K562 (cell line): Measurements from ENCODE around the gene PPP1R14B.

ENCODE experiments used
- BDP1 ChIP-seq: IDR thresholded peaks from 3 replicates; pipeline ENCODE4 v1.6.1; 2011; ENCODE audit not compliant: insufficient read length, insufficient read depth
- CEBPB ChIP-seq: fragments of 450-650 bp; IDR thresholded peaks from 2 replicates; pipeline ENCODE4 v1.6.1; 2016; ENCODE audit warnings: missing genetic modification characterization, missing compliant biosample characterization
- EZH2 ChIP-seq: IDR thresholded peaks from 2 replicates; pipeline ENCODE4 v1.6.1; 2012; ENCODE audit warnings: low read depth, mild to moderate bottlenecking, inconsistent platforms, low read length, borderline replicate concordance
- GTF2E2 ChIP-seq: fragments of 200-800 bp; sonication (Bioruptor generic); IDR thresholded peaks from 2 replicates; pipeline ENCODE4 v1.6.1; 2016; ENCODE audit warnings: missing genetic modification characterization, missing compliant biosample characterization
- MCM7 ChIP-seq, 2 experiments: fragments of 450-650 bp; IDR thresholded peaks; 2 replicates each; pipeline ENCODE4 v1.6.1; 2016 to 2018
- MTA1 ChIP-seq: fragments of 450-650 bp; IDR thresholded peaks from 2 replicates; pipeline ENCODE4 v1.6.1; 2017; ENCODE audit warnings: borderline replicate concordance
- MYC ChIP-seq, 2 experiments: fragments of 250-450 bp in 1 of 2; sonication (Bioruptor Pico) in 1 of 2; IDR thresholded peaks; 2 replicates each; pipeline versions ENCODE4 v1.5.1 to v1.6.1; 2012 to 2021; ENCODE audit warnings: low read depth in 2 of 2, borderline replicate concordance in 1 of 2, improper control_type of control experiment in 1 of 2, low read length in 1 of 2, mild to moderate bottlenecking in 1 of 2, moderate library complexity in 1 of 2
- NR4A1 ChIP-seq, 2 experiments: fragments of 250-450 bp in 1 of 2; fragments of 450-650 bp in 1 of 2; sonication (Bioruptor Pico) in 1 of 2; IDR thresholded peaks; 2 replicates each; pipeline versions ENCODE4 v1.4.0 to v1.6.1; 2016 to 2020; ENCODE audit warnings: mild to moderate bottlenecking in 2 of 2, missing compliant biosample characterization in 1 of 2, missing genetic modification characterization in 1 of 2, moderate library complexity in 1 of 2
- POLR2AphosphoS5 ChIP-seq: IDR thresholded peaks from 2 replicates; pipeline ENCODE4 v1.6.1; 2011; ENCODE audit warnings: mild to moderate bottlenecking, low read depth, low read length, moderate library complexity; ENCODE audit not compliant: control insufficient read depth, insufficient read depth
- ZC3H4 ChIP-seq: sonication (generic); formaldehyde crosslinking; IDR thresholded peaks from 2 replicates; pipeline ENCODE4 v1.9.0; 2021; ENCODE audit warnings: missing genetic modification reagents, borderline replicate concordance
- TF ChIP-seq, protein P1 (sequence below), 3 experiments: IDR thresholded peaks in 2 of 3; conservative IDR thresholded peaks in 1 of 3; 2 replicates each; pipeline ENCODE4 v1.5.1; 2011 to 2012; ENCODE audit warnings: low read length in 3 of 3, mild to moderate bottlenecking in 3 of 3, control low read depth in 2 of 3, improper control_type of control experiment in 1 of 3, inconsistent platforms in 1 of 3, low read depth in 1 of 3, mixed read lengths in 1 of 3, moderate library complexity in 1 of 3; ENCODE audit not compliant: insufficient read depth in 2 of 3
- TF ChIP-seq, protein P2 (sequence below): fragments of 250-450 bp; sonication (Bioruptor Pico); IDR thresholded peaks from 2 replicates; pipeline ENCODE4 v1.5.0; 2020; ENCODE audit warnings: mild to moderate bottlenecking, borderline replicate concordance
- TF ChIP-seq, protein P3 (sequence below): fragments of 250-450 bp; sonication (Bioruptor Pico); IDR thresholded peaks from 2 replicates; pipeline ENCODE4 v1.8.0; 2021; ENCODE audit warnings: moderate library complexity, mild to moderate bottlenecking, inconsistent platforms
- TF ChIP-seq, protein P4 (sequence below), 2 experiments: fragments of 450-650 bp; formaldehyde crosslinking in 1 of 2; IDR thresholded peaks; 2 replicates each; pipeline versions ENCODE4 v1.4.0 to v1.6.1; 2014 to 2020; ENCODE audit warnings: mild to moderate bottlenecking in 2 of 2, borderline replicate concordance in 1 of 2, low read depth in 1 of 2

DNA sequence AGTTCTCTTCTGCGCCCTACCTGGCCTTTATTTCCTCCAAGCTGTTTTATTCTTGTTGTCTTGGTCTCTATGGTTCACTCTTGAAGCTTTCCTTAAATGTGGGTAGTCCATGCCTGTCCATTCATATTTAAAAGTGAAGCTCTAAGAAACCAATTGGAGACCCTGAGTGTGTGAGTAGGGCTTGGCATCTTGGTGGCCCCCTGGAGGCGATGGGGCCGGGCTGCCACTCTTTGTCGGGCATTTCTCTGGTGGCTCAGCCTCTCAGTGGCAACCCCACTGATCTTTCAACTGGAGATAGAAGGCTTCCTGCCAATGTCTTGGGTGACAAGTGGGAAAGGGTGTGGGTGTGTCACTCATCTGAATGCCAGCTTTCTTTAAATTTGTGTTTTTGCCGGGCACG, 29.9 kb downstream of the PPP1R14B start:
- TF ChIP-seq POLR2AphosphoS5 (no peak), ZC3H4 (CRISPR knock-in tag) (no peak), BDP1 (no peak), GTF2E2 (tag) (no peak), CEBPB (tag) (no peak), NR4A1 (CRISPR knock-in tag; IDR thresholded peaks at IDR 0.05) (no peak), NR4A1 (tag; IDR thresholded peaks at IDR 0.05) (no peak), EZH2 (no peak), MTA1 (no peak), MYC (IDR thresholded peaks at IDR 0.05; ENCODE audit: low read depth, low read length) (no peak), MYC (CRISPR knock-in tag; IDR thresholded peaks at IDR 0.05; ENCODE audit: borderline replicate concordance, low read depth) (no peak), MCM7 (IDR thresholded peaks at IDR 0.05) (no peak)
- TF ChIP-seq, protein P1, sequence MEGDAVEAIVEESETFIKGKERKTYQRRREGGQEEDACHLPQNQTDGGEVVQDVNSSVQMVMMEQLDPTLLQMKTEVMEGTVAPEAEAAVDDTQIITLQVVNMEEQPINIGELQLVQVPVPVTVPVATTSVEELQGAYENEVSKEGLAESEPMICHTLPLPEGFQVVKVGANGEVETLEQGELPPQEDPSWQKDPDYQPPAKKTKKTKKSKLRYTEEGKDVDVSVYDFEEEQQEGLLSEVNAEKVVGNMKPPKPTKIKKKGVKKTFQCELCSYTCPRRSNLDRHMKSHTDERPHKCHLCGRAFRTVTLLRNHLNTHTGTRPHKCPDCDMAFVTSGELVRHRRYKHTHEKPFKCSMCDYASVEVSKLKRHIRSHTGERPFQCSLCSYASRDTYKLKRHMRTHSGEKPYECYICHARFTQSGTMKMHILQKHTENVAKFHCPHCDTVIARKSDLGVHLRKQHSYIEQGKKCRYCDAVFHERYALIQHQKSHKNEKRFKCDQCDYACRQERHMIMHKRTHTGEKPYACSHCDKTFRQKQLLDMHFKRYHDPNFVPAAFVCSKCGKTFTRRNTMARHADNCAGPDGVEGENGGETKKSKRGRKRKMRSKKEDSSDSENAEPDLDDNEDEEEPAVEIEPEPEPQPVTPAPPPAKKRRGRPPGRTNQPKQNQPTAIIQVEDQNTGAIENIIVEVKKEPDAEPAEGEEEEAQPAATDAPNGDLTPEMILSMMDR (IDR thresholded peaks at IDR 0.05 in 2 of 3, conservative IDR thresholded peaks at IDR 0.05 in 1 of 3; ENCODE audit: insufficient read depth in 2 of 3, low read depth in 1 of 3, low read length in 3 of 3), result no peak
- TF ChIP-seq, protein P2, sequence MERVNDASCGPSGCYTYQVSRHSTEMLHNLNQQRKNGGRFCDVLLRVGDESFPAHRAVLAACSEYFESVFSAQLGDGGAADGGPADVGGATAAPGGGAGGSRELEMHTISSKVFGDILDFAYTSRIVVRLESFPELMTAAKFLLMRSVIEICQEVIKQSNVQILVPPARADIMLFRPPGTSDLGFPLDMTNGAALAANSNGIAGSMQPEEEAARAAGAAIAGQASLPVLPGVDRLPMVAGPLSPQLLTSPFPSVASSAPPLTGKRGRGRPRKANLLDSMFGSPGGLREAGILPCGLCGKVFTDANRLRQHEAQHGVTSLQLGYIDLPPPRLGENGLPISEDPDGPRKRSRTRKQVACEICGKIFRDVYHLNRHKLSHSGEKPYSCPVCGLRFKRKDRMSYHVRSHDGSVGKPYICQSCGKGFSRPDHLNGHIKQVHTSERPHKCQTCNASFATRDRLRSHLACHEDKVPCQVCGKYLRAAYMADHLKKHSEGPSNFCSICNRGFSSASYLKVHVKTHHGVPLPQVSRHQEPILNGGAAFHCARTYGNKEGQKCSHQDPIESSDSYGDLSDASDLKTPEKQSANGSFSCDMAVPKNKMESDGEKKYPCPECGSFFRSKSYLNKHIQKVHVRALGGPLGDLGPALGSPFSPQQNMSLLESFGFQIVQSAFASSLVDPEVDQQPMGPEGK (CRISPR knock-in tag), result no peak
- TF ChIP-seq, protein P3, sequence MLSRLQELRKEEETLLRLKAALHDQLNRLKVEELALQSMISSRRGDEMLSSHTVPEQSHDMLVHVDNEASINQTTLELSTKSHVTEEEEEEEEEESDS (CRISPR knock-in tag), result no peak
- TF ChIP-seq, protein P4, sequence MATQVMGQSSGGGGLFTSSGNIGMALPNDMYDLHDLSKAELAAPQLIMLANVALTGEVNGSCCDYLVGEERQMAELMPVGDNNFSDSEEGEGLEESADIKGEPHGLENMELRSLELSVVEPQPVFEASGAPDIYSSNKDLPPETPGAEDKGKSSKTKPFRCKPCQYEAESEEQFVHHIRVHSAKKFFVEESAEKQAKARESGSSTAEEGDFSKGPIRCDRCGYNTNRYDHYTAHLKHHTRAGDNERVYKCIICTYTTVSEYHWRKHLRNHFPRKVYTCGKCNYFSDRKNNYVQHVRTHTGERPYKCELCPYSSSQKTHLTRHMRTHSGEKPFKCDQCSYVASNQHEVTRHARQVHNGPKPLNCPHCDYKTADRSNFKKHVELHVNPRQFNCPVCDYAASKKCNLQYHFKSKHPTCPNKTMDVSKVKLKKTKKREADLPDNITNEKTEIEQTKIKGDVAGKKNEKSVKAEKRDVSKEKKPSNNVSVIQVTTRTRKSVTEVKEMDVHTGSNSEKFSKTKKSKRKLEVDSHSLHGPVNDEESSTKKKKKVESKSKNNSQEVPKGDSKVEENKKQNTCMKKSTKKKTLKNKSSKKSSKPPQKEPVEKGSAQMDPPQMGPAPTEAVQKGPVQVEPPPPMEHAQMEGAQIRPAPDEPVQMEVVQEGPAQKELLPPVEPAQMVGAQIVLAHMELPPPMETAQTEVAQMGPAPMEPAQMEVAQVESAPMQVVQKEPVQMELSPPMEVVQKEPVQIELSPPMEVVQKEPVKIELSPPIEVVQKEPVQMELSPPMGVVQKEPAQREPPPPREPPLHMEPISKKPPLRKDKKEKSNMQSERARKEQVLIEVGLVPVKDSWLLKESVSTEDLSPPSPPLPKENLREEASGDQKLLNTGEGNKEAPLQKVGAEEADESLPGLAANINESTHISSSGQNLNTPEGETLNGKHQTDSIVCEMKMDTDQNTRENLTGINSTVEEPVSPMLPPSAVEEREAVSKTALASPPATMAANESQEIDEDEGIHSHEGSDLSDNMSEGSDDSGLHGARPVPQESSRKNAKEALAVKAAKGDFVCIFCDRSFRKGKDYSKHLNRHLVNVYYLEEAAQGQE (IDR thresholded peaks at IDR 0.05; ENCODE audit: borderline replicate concordance), result no peak
- TF ChIP-seq, protein P4 (CRISPR knock-in tag; IDR thresholded peaks at IDR 0.05; ENCODE audit: low read depth), result no peak
